Hematopoietic multipotent progenitor cell (in vitro differentiated cells): Measurements from ENCODE around the gene AOC3. TPM values are rescaled to one million over a fixed set of nuclear protein-coding genes. Genes with fewer than 3 reads are reported as not detected.
A peak's percentile ranks its signal among the peaks of the same experiment; 100 is the strongest.

Experiments
- DNase-seq, 3 donors: peaks; one replicate each; pipeline ENCODE4 v3.0.0-alpha.2; 2011 to 2015; ENCODE audit warnings: low read depth in 2 of 3, low spot score in 2 of 3
- total RNA-seq: library from RNA; depleted of rRNA; stranded (reverse); fragments of >200 nt; gene quantifications from one replicate; pipeline ENCODE4 v1.2.3, GENCODE V29; 2012

AOC3 gene
- 0.27 TPM for total RNA-seq

GRCh38 chr17:42850954-42851353, at the start of gene AOC3:
Gene AOC3, plus strand, starts transcription at chr17:42851199. Its CDS starts 145 bp downstream, at chr17:42851344.
- DNase-seq: no peak

GRCh38 chr17:42803074-42803883, 47.7 kb upstream of the AOC3 start:
- DNase-seq: no peak

GRCh38 chr17:42804918-42805367, 46.1 kb upstream of the AOC3 start:
- no peak for DNase-seq

- no peak for DNase-seq
Measured at GRCh38 chr17:42806249-42806648, 44.8 kb upstream of the AOC3 start.

- DNase-seq: no peak
Measured at GRCh38 chr17:42809250-42809649, 41.7 kb upstream of the AOC3 start.

GRCh38 chr17:42814633-42815399, 36.2 kb upstream of the AOC3 start:
- DNase-seq: no peak

GRCh38 chr17:42817866-42818265, 33.1 kb upstream of the AOC3 start:
- DNase-seq: no peak

GRCh38 chr17:42818379-42818778, 32.6 kb upstream of the AOC3 start:
- no peak for DNase-seq

GRCh38 chr17:42819939-42820535, 31.0 kb upstream of the AOC3 start:
- peak in 2 of 3 donors; percentile 71 to 87 for DNase-seq

- DNase-seq: no peak
Measured at GRCh38 chr17:42821176-42821575, 29.8 kb upstream of the AOC3 start.

- no peak for DNase-seq
Measured at GRCh38 chr17:42827472-42827871, 23.5 kb upstream of the AOC3 start.

- no peak for DNase-seq
Measured at GRCh38 chr17:42830971-42831370, 20.0 kb upstream of the AOC3 start.

GRCh38 chr17:42832213-42832933, 18.6 kb upstream of the AOC3 start:
- DNase-seq: no peak

GRCh38 chr17:42832934-42833766, 17.8 kb upstream of the AOC3 start, which contains the start of gene PSME3:
Gene PSME3, plus strand, starts transcription at chr17:42833397. Its CDS starts 235 bp downstream, at chr17:42833632.
- DNase-seq: peak; percentile 77 to 92 (median 88)

GRCh38 chr17:42833767-42834422, 17.1 kb upstream of the AOC3 start:
- peak in 1 of 3 donors; percentile 6 for DNase-seq

- DNase-seq: no peak
Measured at GRCh38 chr17:42835732-42836131, 15.3 kb upstream of the AOC3 start.

GRCh38 chr17:42841975-42842685, 8.9 kb upstream of the AOC3 start:
- DNase-seq: no peak

- DNase-seq: peak in 2 of 3 donors; percentile 37 to 75
Measured at GRCh38 chr17:42843358-42843934, 7.6 kb upstream of the AOC3 start.
